ENCODE data around the gene AKNA.

DNA sequence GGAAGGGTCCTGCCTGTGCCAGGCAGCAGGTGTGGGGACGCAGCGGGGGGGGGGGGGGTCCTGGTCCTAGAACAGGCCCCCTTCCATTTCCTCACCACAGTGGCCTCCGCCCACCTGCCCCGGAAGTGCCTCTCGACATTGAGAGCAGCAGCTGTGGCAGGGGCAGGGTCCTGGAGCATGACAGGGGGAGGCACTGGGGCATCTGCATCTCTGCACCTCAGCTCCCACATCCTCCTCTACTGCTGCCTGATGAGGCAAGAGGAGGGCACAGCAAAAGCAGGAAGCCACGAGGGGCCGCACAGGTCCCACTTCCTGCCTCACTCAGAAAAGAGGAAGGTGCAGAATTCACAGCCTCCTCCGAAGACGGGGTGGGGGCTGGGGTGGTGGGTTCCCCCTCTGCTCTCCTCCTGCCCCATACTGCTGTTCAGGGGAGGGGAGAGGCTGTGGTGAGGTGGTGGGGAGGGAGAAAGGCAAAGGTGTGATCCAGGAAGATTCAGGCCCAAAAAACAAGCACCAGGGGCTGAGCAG is 14.8 kb downstream of the AKNA start:
- TF ChIP-seq, protein P1, sequence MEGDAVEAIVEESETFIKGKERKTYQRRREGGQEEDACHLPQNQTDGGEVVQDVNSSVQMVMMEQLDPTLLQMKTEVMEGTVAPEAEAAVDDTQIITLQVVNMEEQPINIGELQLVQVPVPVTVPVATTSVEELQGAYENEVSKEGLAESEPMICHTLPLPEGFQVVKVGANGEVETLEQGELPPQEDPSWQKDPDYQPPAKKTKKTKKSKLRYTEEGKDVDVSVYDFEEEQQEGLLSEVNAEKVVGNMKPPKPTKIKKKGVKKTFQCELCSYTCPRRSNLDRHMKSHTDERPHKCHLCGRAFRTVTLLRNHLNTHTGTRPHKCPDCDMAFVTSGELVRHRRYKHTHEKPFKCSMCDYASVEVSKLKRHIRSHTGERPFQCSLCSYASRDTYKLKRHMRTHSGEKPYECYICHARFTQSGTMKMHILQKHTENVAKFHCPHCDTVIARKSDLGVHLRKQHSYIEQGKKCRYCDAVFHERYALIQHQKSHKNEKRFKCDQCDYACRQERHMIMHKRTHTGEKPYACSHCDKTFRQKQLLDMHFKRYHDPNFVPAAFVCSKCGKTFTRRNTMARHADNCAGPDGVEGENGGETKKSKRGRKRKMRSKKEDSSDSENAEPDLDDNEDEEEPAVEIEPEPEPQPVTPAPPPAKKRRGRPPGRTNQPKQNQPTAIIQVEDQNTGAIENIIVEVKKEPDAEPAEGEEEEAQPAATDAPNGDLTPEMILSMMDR (IDR thresholded peaks at IDR 0.05), result no peak
- peak in 1 of 2 donors; percentile 6 for TF ChIP-seq POLR2AphosphoS5 (IDR thresholded peaks at IDR 0.05)
- no peak for TF ChIP-seq POLR2A (IDR thresholded peaks at IDR 0.05; ENCODE audit: low read depth)
- no peak for TF ChIP-seq EP300 (IDR thresholded peaks at IDR 0.05)
